ENCODE data around the gene SMIM32. TPM values are rescaled to one million over a fixed set of nuclear protein-coding genes. Genes with fewer than 3 reads are reported as not detected.

The SMIM32 gene
- polyA plus RNA-seq, 1 donor from 2014 or later: 3.6 TPM

GRCh38 chr5:136192015-136192525 is 892 bp downstream of the SMIM32 start:
- no peaks in the 10 kb centered on the region for H3F3A ChIP-seq (ENCODE audit: insufficient read depth, low read length, poor library complexity, severe bottlenecking)
- no peak overlapping the region for H3K4me2 ChIP-seq (ENCODE audit: low read length)
- H3K27ac ChIP-seq (ENCODE audit: low read length): no peak overlapping the region
- H3K79me2 ChIP-seq (replicated peaks; ENCODE audit: insufficient read depth, low read length): no peaks in the 10 kb centered on the region
- no peaks in the 10 kb centered on the region for H4K20me1 ChIP-seq (ENCODE audit: insufficient read depth)
- peak overlapping the region; percentile 93 for H3K4me3 ChIP-seq (ENCODE audit: low read length)
- H3K9ac ChIP-seq (ENCODE audit: low read length): peak overlapping the region; percentile 60
- H3K27me3 ChIP-seq (ENCODE audit: insufficient read depth, low read depth, low read length): peaks cover 47% of the 10 kb centered on the region
- TF ChIP-seq MXI1 (conservative IDR thresholded peaks at IDR 0.05; ENCODE audit: poor library complexity, severe bottlenecking) (no peak), SMC3 (conservative IDR thresholded peaks at IDR 0.05; ENCODE audit: poor library complexity) (peak; percentile 13)
- H2AFZ ChIP-seq (ENCODE audit: low read depth, low read length): no peak overlapping the region
- no peaks in the 10 kb centered on the region for H3K36me3 ChIP-seq (ENCODE audit: insufficient read depth, low read length)
- H3K9me2 ChIP-seq (ENCODE audit: insufficient read depth, low read length): no peaks in the 10 kb centered on the region
- no peaks in the 10 kb centered on the region for H3K9me3 ChIP-seq (ENCODE audit: low read length)

- no peak overlapping the region for H2AFZ ChIP-seq (ENCODE audit: low read depth, low read length)
- H3K4me2 ChIP-seq (ENCODE audit: low read length): no peak overlapping the region
- H3K9ac ChIP-seq (ENCODE audit: low read length): peak overlapping the region; percentile 60
- H3K36me3 ChIP-seq (ENCODE audit: insufficient read depth, low read length): no peaks in the 10 kb centered on the region
- no peaks in the 10 kb centered on the region for H3K9me3 ChIP-seq (ENCODE audit: low read length)
- peaks cover 47% of the 10 kb centered on the region for H3K27me3 ChIP-seq (ENCODE audit: insufficient read depth, low read depth, low read length)
- H3K27ac ChIP-seq (ENCODE audit: low read length): no peak overlapping the region
- H3K4me3 ChIP-seq (ENCODE audit: low read length): peak overlapping the region; percentile 93
- no peaks in the 10 kb centered on the region for H3K9me2 ChIP-seq (ENCODE audit: insufficient read depth, low read length)
- no peaks in the 10 kb centered on the region for H4K20me1 ChIP-seq (ENCODE audit: insufficient read depth)
- no peaks in the 10 kb centered on the region for H3K79me2 ChIP-seq (replicated peaks; ENCODE audit: insufficient read depth, low read length)
- H3F3A ChIP-seq (ENCODE audit: insufficient read depth, low read length, poor library complexity, severe bottlenecking): no peaks in the 10 kb centered on the region
- TF ChIP-seq SMC3 (conservative IDR thresholded peaks at IDR 0.05; ENCODE audit: poor library complexity) (no peak), CTCF (IDR thresholded peaks at IDR 0.05; ENCODE audit: poor library complexity, severe bottlenecking) (no peak), EP300 (conservative IDR thresholded peaks at IDR 0.05; ENCODE audit: poor library complexity, severe bottlenecking) (no peak), MXI1 (conservative IDR thresholded peaks at IDR 0.05; ENCODE audit: poor library complexity, severe bottlenecking) (no peak), POLR2AphosphoS5 (IDR thresholded peaks at IDR 0.05) (no peak), TAF1 (IDR thresholded peaks at IDR 0.05; ENCODE audit: low read depth) (no peak), EZH2 (IDR thresholded peaks at IDR 0.05; ENCODE audit: borderline replicate concordance, insufficient read depth, low read length, poor library complexity, severe bottlenecking) (no peak), REST (IDR thresholded peaks at IDR 0.05; ENCODE audit: borderline replicate concordance) (no peak), RAD21 (conservative IDR thresholded peaks at IDR 0.05) (no peak)
Observed at GRCh38 chr5:136191304-136192014, 1.5 kb downstream of the SMIM32 start.
